ENCODE measurements around the gene RBM33.

- TF ChIP-seq EZH2 (IDR thresholded peaks at IDR 0.05), result no peak
- TF ChIP-seq POLR2AphosphoS5 (IDR thresholded peaks at IDR 0.05; ENCODE audit: borderline replicate concordance, low read depth, low read length), result peak; percentile 91; the same call in 1 of the 2 replicates
Observed at GRCh38 chr7:155644178-155644970, at the start of gene RBM33.
